SHP77 (cell line): ENCODE results near the gene VSTM2B.
"Not testable (repeated sequence)": the region's sequence is repeated elsewhere in the genome, so short reads cannot be mapped to it uniquely, and the experiment has no call there.

Experiments
- DNase-seq, 2 experiments: peaks; one replicate each; lab custom pipeline; 2025; lab: John Stamatoyannopoulos, UW

The VSTM2B gene

GRCh38 chr19:29525901-29526729 lies at the start of gene VSTM2B:
TSS of gene VSTM2B (plus strand) at chr19:29525994. CDS start at chr19:29526584, 590 bp downstream.
- no peak for DNase-seq

GRCh38 chr19:29476528-29476927 lies 49.3 kb upstream of the VSTM2B start:
- DNase-seq, result no peak

- DNase-seq, result no peak
Observed at GRCh38 chr19:29477831-29478577, 47.8 kb upstream of the VSTM2B start.

GRCh38 chr19:29478578-29479565 lies 46.9 kb upstream of the VSTM2B start:
- peak; percentile 11 to 35 for DNase-seq

GRCh38 chr19:29479941-29480340 lies 45.9 kb upstream of the VSTM2B start:
- no peak for DNase-seq

- DNase-seq, result no peak
Observed at GRCh38 chr19:29480507-29480906, 45.3 kb upstream of the VSTM2B start.

GRCh38 chr19:29482855-29483640 lies 42.7 kb upstream of the VSTM2B start:
- DNase-seq, result no peak

- no peak for DNase-seq
Observed at GRCh38 chr19:29483641-29483920, 42.2 kb upstream of the VSTM2B start.

- no peak for DNase-seq
Observed at GRCh38 chr19:29483944-29484581, 41.7 kb upstream of the VSTM2B start.

- DNase-seq, result no peak
Observed at GRCh38 chr19:29484876-29485275, 40.9 kb upstream of the VSTM2B start.

GRCh38 chr19:29485293-29485692 lies 40.5 kb upstream of the VSTM2B start:
- DNase-seq, result no peak

- not testable (repeated sequence) for DNase-seq
Observed at GRCh38 chr19:29486961-29487360, 38.8 kb upstream of the VSTM2B start.

GRCh38 chr19:29487432-29487831 lies 38.4 kb upstream of the VSTM2B start:
- DNase-seq, result no peak

GRCh38 chr19:29488316-29488715 lies 37.5 kb upstream of the VSTM2B start:
- no peak for DNase-seq

GRCh38 chr19:29489172-29489951 lies 36.4 kb upstream of the VSTM2B start:
- no peak for DNase-seq

GRCh38 chr19:29491491-29491890 lies 34.3 kb upstream of the VSTM2B start:
- no peak for DNase-seq

GRCh38 chr19:29491995-29492577 lies 33.7 kb upstream of the VSTM2B start:
- no peak for DNase-seq

GRCh38 chr19:29492769-29493168 lies 33.0 kb upstream of the VSTM2B start:
- no peak for DNase-seq

GRCh38 chr19:29495091-29495490 lies 30.7 kb upstream of the VSTM2B start:
- DNase-seq, result no peak
